ENCODE results near the gene EEA1.
"Not testable (repeated sequence)": the region's sequence is repeated elsewhere in the genome, so short reads cannot be mapped to it uniquely, and the experiment has no call there.

Gene EEA1

DNA sequence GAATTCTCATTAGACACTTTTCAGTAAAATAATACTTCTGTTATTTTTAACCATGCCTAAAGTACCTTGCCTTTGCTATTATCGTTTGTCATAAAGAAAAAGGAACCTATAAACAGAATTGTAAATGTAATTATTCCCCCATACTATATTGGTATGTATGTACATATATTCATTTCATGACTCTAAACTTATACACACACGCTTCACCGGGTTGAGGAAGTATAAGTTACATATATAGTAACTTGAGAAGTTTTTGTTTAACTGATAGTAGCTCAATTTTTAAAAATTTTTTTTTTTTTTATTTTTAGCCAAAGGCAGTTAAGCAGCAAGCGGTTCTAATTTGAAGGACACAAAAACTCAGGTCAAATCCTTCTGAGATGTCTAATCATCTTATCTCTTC lies 118.7 kb downstream of the EEA1 start:
- no peak for DNase-seq (ENCODE audit: low read depth in 2 of 2, low spot score in 1 of 2)

DNA sequence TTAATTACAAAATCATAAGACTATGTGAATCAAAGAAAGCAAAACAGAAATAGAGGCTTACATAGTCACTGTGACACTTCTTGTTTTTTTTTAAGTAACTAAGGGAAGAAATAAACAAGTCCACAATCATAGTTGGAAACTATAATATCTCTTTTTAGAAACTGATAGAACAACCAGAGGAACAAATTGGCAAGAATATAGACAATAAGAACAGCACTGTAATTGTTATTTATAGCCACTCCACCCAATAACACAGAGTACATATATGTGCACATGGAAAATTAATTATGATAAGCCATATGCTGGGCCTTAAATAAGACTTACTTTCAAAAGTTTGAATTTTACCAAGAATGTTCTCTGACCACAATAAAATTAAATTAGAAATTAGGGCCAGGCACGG lies 125.2 kb downstream of the EEA1 start:
- DNase-seq (ENCODE audit: low read depth in 2 of 2, low spot score in 1 of 2) = no peak

DNA sequence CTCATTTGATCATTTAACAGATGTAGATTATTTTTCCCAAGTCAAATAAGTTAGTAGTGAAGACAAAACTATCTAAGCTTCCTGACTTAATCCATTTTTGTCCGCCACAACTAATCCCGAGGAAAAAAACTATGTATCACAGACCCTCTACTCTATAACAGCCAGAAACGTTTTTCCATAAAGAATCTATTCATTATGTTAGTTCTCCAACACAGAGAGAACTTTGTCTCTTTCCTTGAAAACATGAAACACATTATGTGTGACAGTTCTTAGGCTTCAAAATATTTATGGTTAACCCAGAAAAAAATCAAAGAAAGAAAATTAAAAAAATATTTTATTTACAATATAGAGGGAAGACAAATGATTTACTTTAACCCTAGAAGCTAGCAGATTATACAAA lies 126.2 kb downstream of the EEA1 start:
- no peak for DNase-seq (ENCODE audit: low read depth in 2 of 2, low spot score in 1 of 2)

DNA sequence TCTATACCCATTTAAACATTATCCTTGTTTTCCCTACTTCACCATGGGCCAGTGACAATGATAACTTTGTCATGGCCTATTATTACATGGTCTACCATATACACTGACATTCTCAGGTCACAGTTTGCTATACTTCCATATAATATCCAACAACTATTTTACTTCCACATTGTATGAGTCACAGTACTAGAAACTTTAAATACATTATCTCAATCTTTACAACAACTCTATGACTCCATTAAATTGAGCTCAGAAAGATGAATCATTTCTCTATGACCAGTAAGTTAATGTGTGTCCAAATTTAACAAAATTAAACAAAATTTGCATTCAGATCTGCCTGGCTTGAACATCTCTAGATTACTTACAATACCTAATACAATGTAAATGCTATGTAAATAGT lies 132.4 kb downstream of the EEA1 start:
- DNase-seq (ENCODE audit: low read depth in 2 of 2, low spot score in 1 of 2) = no peak

DNA sequence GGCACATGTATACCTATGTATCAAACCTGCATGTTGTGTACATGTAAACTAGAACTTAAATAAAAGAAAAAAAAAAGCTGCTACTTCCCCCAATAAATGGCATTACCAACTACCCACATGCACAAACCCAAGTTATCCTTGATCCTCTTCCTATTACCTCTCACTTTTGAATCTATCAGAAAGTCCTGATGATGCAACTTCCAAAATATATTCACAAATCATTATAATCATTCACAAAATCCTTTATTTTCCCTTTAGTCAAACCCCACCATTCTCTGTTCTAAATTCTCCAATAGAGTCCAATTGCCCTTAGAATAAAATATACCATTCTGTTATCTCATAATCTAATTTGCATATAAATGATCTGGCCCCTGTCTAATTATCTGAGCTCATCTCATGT lies 134.3 kb downstream of the EEA1 start:
- DNase-seq (ENCODE audit: low read depth in 2 of 2, low spot score in 1 of 2) = no peak

DNA sequence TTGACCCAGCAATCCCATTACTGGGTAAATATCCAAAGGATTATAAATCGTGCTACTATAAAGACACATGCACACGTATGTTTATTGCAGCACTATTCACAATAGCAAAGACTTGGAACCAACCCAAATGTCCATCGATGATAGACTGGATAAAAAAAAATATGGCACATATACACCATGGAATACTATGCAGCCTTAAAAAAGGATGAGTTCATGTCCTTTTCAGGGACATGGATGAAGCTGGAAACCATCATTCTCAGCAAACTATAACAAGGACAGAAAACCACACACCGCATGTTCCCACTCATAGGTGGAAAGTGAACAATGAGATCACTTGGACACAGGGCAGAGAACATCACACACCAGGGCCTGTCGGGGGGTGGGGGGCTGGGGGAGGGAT lies 134.7 kb downstream of the EEA1 start:
- not testable (repeated sequence) for DNase-seq (ENCODE audit: low read depth in 2 of 2, low spot score in 1 of 2)

DNA sequence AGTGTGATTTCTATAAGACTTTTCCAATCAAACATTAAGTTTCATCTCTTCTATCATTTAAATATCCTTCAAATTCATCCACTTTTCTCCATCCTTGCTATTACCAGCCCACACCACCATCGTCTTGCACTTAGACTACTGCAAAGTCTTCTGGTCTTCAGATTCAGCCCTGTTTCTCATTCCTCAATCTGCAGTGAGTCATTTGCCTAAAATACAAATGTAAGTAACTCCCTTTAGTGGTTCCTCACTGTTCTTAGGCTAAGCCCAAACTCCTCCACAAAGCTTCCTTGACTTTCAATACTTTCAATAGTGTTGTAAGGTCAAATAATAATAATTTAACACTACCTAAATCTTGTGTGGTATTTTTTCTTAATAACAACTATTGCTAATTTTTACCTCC lies 143.1 kb downstream of the EEA1 start:
- DNase-seq (ENCODE audit: low read depth in 2 of 2, low spot score in 1 of 2) = no peak

DNA sequence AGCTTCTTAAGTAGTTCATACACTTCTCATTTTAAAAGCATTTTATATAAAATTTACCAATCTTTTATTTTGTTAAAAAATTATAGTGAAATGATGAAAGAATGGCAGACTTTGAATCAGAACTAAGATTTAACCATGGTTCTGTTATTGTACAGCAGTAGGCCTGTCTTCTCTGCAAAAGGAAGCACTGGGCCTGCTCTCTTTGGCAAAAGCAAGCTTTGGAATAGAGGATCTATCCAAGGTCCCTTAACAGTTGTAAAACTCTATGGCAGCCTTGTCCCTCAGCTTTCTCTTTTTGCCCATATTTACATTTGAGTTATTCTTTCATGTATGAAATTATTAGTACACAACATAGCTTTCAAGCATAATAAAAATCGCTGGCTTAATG lies 143.5 kb downstream of the EEA1 start:
- DNase-seq (ENCODE audit: low read depth in 2 of 2, low spot score in 1 of 2) = no peak

DNA sequence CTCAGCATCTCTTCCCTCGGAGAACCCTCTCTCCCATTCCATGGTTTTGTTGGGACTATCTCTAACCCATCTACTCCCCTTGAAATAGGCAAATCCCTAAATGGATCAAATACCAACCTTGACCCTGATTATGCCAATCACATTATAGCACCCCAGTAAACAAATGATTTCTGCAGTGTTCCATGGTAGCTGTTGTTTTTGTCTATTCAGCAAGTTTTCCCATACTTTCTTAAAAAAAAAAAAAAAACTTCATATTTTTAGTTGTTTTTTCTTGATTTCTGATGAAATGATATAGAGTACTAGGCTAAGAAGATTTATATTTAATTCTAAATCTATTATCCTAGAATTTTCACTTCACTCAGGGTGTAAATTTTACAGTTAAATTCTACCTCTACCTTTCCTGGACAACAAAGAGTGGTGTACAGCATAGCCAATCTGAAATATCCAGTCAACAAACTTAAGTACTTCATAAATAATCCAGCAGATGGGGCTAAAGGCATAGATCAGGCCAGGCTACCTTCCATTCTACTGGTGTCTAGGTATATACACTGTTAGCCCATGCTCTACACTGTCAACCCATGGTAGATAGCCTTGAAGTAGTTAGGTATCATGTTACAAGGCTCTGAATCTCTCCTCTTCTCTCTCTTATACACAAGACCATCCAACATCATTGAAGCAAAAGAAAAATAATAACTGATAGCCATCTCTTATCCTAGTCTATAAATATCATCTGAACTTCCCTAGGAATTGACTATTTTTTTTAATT lies 144.1 kb downstream of the EEA1 start:
- no peak for DNase-seq (ENCODE audit: low read depth in 2 of 2, low spot score in 1 of 2)

DNA sequence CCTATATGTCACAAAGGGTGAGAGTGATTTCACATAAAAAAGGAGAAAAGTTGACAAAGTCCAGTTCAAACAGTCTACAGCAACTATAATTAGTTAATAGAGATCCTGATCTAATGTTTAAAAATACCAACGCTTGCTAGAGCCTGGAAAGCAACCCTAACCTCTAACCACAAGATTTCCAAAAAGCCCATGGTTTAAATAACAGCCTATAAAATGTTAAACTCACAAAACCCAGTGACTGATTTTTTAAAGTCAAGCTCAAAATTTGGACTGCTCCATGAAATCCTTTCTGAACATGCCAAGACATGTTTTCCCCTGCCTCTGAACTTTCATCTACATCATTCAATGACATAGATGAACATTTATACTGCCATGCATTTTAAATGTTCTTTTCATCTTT lies 144.7 kb downstream of the EEA1 start:
- DNase-seq (ENCODE audit: low read depth in 2 of 2, low spot score in 1 of 2) = no peak

DNA sequence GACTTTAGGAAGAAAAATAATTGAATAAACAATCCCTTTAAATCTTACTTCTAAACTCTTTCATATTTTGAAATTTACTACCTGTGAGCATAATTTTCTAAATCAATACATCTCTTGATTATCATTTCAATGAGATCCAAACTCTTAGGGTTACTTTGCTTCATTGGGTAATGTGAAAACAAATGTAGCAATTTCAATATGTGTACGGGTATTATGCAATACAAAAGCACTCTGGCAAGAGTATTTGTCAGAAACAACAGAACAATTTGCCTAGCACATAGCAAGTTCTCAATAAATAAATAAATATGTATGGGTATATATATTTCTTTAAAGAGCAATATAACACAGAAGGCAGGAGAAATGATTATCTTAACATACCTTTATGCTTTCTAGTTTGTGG lies 149.2 kb downstream of the EEA1 start:
- no peak for DNase-seq (ENCODE audit: low read depth in 2 of 2, low spot score in 1 of 2)

DNA sequence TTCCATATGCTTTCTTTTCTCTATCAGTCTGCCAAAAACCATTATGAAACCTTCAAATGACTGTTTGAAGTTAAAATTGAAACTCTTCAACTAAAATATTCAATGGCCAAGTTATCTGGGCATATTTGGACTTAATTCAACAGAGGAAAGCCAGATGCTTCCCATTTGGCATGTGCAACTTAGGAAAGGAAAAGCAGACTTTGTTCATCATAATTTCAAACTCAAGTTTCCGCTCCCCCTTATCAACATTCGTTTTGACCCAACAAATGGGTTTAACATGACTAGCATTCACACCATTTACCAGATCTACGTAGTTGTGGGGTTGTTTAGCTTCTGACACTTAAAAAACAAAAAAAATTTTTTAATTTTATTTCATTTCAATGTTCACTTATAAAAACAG lies 150.6 kb downstream of the EEA1 start:
- DNase-seq (ENCODE audit: low read depth in 2 of 2, low spot score in 1 of 2) = no peak

DNA sequence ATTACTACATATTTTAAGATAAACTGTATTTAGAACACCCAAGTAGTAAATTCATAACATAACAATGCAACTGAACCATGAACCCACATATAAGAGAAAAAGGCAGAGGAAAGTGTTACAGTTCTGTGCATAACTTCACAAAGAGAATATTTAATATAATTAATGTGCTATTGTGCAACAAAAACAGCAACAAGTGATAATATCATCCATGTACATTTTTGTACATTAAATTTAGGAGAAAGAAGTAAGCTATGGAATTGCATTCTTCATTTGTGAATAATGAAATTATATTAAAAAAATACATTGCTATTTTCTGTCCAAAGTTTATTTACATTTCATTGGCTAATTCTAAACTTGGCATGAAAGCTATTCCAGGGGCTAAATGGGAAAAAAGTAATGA lies 153.7 kb downstream of the EEA1 start:
- no peak for DNase-seq (ENCODE audit: low read depth in 2 of 2, low spot score in 1 of 2)

DNA sequence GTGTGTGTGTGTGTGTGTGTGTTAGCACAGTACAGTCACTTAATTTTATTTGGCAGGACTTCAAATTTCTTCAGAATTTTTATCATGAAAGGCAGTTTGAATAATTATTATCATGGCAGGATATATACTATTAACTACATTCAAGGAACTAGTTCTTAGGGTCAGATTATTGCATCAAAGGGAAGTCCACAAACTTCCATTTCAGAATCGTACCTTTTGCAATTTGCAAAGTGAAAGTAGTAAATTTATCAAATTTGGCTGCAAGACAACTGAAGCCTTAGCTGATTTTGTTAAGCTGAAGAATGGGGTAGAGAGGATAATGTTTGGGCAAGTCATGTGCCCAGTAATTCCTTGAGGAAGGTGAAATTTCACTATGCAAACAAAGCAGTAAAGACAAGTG lies 158.1 kb downstream of the EEA1 start:
- no peak for DNase-seq (ENCODE audit: low read depth in 2 of 2, low spot score in 1 of 2)

DNA sequence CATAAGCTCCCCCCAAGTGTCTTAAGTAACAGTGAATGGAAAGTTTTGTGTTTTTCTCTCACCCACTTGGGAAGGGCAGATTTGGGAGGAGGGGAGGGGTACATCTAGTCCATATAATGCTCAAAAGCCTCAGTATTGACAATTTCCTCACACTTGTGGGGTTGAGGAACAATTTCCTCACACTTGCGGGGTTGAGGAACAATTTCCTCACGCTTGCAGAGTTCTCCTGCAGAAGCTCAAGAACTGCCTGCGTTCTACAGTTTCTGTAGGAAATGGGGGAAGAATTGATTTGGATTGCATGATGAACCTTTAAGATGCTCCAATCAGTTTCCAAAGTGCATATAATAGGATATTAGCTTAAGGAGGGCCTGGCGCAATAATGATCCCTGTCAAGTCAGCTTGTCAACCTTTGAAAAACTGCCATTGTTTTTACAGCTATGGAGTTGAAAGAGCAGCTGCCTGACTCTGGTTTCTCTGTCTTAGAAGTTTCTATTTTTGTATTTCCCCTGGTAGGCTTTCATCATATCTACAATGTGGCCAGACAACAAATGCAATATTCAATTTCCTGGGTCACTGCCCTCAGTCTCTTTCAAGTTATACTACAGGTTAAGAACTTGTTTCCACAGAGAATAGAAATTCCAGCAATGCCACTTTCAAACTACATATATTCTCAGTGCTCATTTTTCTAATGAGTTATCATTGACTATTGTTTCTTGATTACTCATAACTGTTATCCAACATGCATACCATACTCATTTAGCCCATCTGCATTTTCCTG lies 159.8 kb downstream of the EEA1 start:
- DNase-seq (ENCODE audit: low read depth in 2 of 2, low spot score in 1 of 2) = no peak

DNA sequence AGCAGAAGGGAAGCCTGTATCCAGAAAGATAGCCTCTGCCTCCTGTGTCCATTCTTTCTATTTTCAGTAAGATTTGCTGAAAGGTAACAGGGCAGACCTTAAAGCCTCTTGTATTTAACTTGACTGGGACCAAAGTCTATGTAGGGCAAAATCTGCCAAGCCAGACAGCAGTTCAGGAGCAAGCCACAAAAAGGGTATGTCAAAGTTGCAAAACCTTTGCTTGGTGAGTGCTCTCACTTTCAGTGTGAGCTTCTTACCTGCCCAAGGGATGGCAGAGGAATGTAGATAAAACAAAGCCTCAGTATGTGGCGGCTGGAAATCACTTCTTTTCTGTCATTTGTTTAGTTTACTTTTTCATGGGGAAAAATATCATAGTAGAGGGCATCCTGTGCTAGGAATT lies 163.2 kb downstream of the EEA1 start:
- DNase-seq (ENCODE audit: low read depth in 2 of 2, low spot score in 1 of 2) = no peak

DNA sequence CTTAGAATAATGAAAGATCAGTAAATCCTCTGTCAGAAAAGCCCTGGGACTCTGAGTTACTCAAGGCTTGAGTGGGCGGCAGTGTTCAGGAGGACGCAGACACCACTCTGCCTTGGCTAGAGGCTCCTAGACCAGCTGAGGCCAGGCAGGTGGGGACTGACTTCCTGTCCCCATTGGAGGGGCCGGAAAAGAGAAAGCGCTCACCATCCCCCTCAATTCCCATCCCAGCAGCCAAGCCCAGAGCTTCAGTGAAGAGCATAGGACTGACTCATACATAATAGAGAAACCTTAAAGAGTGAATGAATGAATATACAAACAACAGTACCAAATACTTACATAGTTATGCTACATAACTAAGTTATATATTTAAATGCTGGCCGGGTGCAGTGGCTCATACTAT lies 164.3 kb downstream of the EEA1 start:
- no peak for DNase-seq (ENCODE audit: low read depth in 2 of 2, low spot score in 1 of 2)

DNA sequence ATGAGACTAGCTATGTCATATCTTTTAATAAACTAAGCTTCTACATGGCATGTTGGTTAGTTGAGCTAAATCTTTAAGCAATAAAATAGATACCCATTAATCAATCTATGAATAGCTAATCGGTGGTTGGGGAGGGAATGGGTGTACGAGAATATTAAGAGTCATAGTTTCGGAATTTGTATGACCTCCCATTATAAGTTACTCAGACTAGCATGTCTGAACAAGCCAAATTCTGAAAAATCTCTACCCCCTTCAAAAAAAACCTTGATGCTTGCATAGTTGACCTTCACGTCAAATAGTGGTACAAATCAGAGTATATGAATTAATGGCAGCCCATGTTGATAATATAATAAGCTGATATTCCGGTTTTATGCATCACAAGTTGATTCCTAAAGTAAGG lies 166.3 kb downstream of the EEA1 start:
- DNase-seq (ENCODE audit: low read depth in 2 of 2, low spot score in 1 of 2) = no peak

DNA sequence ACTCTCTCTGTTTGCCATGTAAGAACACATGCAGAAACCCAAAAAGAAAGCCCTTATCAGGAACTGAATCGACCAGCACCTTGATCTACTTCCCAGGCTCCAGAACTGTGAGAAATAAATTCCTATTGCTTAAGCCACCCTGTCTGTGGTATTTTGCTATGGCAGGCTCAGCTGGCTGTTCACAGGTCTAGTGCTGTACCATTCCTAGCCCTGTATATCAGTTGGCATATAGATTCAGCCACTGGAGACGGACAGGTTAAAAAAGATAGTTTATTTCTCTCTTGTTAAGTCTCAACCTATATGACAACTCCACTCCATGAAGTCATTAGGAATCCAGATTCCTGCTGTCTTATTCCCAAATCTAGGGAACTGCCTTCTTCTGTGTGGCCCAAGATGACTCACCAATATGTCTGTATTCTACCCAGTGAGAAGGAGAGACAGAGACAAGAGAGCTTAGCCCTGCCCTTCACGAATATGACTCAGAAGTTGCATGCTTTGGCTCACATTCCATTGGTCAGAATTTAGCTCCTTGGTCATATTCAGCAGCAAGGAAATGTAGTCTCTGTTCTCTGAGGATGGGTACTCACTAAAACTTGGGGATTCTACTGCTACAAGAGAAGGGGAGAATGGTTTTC lies 169.3 kb downstream of the EEA1 start:
- no peak for DNase-seq (ENCODE audit: low read depth in 2 of 2, low spot score in 1 of 2)

DNA sequence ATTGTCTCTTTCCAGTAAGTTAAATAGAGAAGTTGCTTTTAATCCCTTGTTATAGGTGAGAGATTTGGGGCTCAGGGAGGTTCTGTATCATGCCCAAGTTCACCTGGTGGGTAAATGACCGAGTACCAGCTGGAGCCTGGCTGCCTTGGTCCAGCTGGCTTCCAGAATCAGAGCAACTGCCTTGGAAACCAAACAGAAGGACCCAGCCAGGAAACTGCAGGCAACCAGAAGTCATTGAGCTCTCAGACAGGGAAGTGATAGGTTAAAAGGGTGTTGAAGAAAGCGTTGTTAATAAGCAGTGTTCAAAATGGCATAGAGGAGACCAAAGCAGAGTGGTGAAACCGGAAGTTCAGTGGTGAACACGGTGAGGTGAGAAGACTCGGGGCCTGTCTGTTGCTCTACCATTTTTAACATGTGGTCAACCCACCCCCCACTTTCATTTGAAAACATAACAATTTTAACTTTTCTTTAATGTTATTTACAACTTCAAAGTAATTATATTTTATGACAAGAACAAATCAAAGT lies 171.4 kb downstream of the EEA1 start:
- no peak for DNase-seq (ENCODE audit: low read depth in 2 of 2, low spot score in 1 of 2)

DNA sequence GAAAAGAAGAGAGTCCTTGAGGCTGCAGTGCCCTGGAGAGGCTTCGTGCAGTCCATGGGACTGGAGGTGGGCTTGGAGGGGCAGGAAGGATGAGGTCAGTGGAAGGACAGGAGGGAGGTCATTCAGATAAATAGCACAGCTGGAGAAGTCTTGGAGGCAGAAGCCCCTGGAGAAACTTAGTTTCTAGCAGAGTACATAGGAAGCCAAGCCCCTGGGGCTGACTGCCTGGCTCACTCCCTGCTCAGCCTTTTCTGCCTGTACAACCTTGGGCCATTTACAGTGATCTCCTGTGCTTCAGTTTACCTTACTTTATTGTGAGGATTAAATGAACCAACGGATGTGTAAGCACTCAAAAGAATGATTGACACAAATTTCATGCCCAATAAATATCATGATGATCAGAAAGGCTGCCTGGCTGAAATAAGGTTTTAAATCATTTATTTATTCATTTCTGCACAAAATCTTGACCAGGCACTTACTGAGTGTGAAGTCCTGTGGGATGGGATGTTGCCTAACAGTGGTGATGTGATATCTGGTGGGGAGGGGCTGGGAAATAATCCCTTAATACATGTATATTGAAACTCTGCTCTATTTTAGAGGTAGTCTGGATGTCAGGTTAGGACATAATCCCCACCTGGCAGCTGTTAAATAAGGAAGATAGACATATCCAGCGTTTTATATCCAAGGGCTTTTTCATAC lies 172.0 kb downstream of the EEA1 start:
- no peak for DNase-seq (ENCODE audit: low read depth in 2 of 2, low spot score in 1 of 2)

All from stimulated activated CD8-positive, alpha-beta memory T cell treated with anti-CD3 and anti-CD28 coated beads, Interleukin-4, amount 100 ng/mL, for 4 hours (primary cell).